GM23338 (cell line): ENCODE data around the gene SERPINH1.

Experiments used
- CREB1 ChIP-seq: fragments of 250-450 bp; sonication (Bioruptor Pico); IDR thresholded peaks from 2 replicates; pipeline ENCODE4 v1.5.0; 2020; ENCODE audit warnings: low read depth, mild to moderate bottlenecking, moderate library complexity
- ETS1 ChIP-seq: IDR thresholded peaks from 2 replicates; pipeline ENCODE4 v1.6.1; 2016; ENCODE audit warnings: antibody characterized with exemption
- EZH2 ChIP-seq: fragments of 200-600 bp; sonication (generic); IDR thresholded peaks from one replicate; pipeline ENCODE4 v1.8.0; 2017; ENCODE audit warnings: antibody characterized with exemption, mild to moderate bottlenecking, low read depth; ENCODE audit not compliant: unreplicated experiment
- EZH2phosphoT487 ChIP-seq: fragments of 200-600 bp; sonication (generic); IDR thresholded peaks from one replicate; pipeline ENCODE4 v1.8.1; 2018; ENCODE audit warnings: antibody characterized with exemption; ENCODE audit not compliant: unreplicated experiment
- JUNB ChIP-seq: IDR thresholded peaks from one replicate; pipeline ENCODE4 v1.6.1; 2016; ENCODE audit warnings: antibody characterized with exemption; ENCODE audit not compliant: unreplicated experiment
- NANOG ChIP-seq: IDR thresholded peaks from 2 replicates; pipeline ENCODE4 v1.6.1; 2016; ENCODE audit warnings: antibody characterized with exemption, borderline replicate concordance
- POLR2AphosphoS5 ChIP-seq: IDR thresholded peaks from 2 replicates; pipeline ENCODE4 v1.6.1; 2016; ENCODE audit warnings: antibody characterized with exemption, low read depth
- STAT1 ChIP-seq: IDR thresholded peaks from one replicate; pipeline ENCODE4 v1.6.1; 2016; ENCODE audit warnings: antibody characterized with exemption; ENCODE audit not compliant: unreplicated experiment
- ZNF114 ChIP-seq: fragments of 250-450 bp; sonication (Bioruptor Pico); IDR thresholded peaks from 2 replicates; pipeline ENCODE4 v1.5.0; 2020; ENCODE audit warnings: mild to moderate bottlenecking, moderate library complexity
- ZNF331 ChIP-seq: fragments of 250-450 bp; sonication (Bioruptor Pico); IDR thresholded peaks from 2 replicates; pipeline ENCODE4 v1.5.0; 2020; ENCODE audit warnings: low read depth, mild to moderate bottlenecking, moderate library complexity
- TF ChIP-seq, protein P1 (sequence below), 2 experiments: fragments of 200-600 bp in 1 of 2; sonication (generic) in 1 of 2; conservative IDR thresholded peaks; 2 replicates each; pipeline versions ENCODE4 v1.5.1 to v1.6.1; 2016 to 2017; ENCODE audit warnings: antibody characterized with exemption in 2 of 2, low read depth in 2 of 2, mild to moderate bottlenecking in 2 of 2, moderate library complexity in 1 of 2
- TF ChIP-seq, protein P2 (sequence below): IDR thresholded peaks from one replicate; pipeline ENCODE4 v1.6.1; 2018; ENCODE audit warnings: antibody characterized with exemption; ENCODE audit not compliant: unreplicated experiment
- TF ChIP-seq, protein P3 (sequence below): fragments of 250-450 bp; sonication (Bioruptor Pico); IDR thresholded peaks from 2 replicates; pipeline ENCODE4 v1.5.0; 2020; ENCODE audit warnings: mild to moderate bottlenecking, moderate library complexity

- TF ChIP-seq, protein P1, sequence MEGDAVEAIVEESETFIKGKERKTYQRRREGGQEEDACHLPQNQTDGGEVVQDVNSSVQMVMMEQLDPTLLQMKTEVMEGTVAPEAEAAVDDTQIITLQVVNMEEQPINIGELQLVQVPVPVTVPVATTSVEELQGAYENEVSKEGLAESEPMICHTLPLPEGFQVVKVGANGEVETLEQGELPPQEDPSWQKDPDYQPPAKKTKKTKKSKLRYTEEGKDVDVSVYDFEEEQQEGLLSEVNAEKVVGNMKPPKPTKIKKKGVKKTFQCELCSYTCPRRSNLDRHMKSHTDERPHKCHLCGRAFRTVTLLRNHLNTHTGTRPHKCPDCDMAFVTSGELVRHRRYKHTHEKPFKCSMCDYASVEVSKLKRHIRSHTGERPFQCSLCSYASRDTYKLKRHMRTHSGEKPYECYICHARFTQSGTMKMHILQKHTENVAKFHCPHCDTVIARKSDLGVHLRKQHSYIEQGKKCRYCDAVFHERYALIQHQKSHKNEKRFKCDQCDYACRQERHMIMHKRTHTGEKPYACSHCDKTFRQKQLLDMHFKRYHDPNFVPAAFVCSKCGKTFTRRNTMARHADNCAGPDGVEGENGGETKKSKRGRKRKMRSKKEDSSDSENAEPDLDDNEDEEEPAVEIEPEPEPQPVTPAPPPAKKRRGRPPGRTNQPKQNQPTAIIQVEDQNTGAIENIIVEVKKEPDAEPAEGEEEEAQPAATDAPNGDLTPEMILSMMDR (conservative IDR thresholded peaks at IDR 0.05; ENCODE audit: low read depth in 2 of 2): no peak
- TF ChIP-seq, protein P2, sequence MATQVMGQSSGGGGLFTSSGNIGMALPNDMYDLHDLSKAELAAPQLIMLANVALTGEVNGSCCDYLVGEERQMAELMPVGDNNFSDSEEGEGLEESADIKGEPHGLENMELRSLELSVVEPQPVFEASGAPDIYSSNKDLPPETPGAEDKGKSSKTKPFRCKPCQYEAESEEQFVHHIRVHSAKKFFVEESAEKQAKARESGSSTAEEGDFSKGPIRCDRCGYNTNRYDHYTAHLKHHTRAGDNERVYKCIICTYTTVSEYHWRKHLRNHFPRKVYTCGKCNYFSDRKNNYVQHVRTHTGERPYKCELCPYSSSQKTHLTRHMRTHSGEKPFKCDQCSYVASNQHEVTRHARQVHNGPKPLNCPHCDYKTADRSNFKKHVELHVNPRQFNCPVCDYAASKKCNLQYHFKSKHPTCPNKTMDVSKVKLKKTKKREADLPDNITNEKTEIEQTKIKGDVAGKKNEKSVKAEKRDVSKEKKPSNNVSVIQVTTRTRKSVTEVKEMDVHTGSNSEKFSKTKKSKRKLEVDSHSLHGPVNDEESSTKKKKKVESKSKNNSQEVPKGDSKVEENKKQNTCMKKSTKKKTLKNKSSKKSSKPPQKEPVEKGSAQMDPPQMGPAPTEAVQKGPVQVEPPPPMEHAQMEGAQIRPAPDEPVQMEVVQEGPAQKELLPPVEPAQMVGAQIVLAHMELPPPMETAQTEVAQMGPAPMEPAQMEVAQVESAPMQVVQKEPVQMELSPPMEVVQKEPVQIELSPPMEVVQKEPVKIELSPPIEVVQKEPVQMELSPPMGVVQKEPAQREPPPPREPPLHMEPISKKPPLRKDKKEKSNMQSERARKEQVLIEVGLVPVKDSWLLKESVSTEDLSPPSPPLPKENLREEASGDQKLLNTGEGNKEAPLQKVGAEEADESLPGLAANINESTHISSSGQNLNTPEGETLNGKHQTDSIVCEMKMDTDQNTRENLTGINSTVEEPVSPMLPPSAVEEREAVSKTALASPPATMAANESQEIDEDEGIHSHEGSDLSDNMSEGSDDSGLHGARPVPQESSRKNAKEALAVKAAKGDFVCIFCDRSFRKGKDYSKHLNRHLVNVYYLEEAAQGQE: no peak
- TF ChIP-seq CREB1 (CRISPR knock-in tag): no peak
- TF ChIP-seq EZH2phosphoT487: no peak
- no peak for TF ChIP-seq EZH2
- no peak for TF ChIP-seq POLR2AphosphoS5
- no peak for TF ChIP-seq ZNF331 (CRISPR knock-in tag)
- no peak for TF ChIP-seq ZNF114 (CRISPR knock-in tag)
- TF ChIP-seq JUNB: no peak
- TF ChIP-seq ETS1: no peak
- TF ChIP-seq, protein P3, sequence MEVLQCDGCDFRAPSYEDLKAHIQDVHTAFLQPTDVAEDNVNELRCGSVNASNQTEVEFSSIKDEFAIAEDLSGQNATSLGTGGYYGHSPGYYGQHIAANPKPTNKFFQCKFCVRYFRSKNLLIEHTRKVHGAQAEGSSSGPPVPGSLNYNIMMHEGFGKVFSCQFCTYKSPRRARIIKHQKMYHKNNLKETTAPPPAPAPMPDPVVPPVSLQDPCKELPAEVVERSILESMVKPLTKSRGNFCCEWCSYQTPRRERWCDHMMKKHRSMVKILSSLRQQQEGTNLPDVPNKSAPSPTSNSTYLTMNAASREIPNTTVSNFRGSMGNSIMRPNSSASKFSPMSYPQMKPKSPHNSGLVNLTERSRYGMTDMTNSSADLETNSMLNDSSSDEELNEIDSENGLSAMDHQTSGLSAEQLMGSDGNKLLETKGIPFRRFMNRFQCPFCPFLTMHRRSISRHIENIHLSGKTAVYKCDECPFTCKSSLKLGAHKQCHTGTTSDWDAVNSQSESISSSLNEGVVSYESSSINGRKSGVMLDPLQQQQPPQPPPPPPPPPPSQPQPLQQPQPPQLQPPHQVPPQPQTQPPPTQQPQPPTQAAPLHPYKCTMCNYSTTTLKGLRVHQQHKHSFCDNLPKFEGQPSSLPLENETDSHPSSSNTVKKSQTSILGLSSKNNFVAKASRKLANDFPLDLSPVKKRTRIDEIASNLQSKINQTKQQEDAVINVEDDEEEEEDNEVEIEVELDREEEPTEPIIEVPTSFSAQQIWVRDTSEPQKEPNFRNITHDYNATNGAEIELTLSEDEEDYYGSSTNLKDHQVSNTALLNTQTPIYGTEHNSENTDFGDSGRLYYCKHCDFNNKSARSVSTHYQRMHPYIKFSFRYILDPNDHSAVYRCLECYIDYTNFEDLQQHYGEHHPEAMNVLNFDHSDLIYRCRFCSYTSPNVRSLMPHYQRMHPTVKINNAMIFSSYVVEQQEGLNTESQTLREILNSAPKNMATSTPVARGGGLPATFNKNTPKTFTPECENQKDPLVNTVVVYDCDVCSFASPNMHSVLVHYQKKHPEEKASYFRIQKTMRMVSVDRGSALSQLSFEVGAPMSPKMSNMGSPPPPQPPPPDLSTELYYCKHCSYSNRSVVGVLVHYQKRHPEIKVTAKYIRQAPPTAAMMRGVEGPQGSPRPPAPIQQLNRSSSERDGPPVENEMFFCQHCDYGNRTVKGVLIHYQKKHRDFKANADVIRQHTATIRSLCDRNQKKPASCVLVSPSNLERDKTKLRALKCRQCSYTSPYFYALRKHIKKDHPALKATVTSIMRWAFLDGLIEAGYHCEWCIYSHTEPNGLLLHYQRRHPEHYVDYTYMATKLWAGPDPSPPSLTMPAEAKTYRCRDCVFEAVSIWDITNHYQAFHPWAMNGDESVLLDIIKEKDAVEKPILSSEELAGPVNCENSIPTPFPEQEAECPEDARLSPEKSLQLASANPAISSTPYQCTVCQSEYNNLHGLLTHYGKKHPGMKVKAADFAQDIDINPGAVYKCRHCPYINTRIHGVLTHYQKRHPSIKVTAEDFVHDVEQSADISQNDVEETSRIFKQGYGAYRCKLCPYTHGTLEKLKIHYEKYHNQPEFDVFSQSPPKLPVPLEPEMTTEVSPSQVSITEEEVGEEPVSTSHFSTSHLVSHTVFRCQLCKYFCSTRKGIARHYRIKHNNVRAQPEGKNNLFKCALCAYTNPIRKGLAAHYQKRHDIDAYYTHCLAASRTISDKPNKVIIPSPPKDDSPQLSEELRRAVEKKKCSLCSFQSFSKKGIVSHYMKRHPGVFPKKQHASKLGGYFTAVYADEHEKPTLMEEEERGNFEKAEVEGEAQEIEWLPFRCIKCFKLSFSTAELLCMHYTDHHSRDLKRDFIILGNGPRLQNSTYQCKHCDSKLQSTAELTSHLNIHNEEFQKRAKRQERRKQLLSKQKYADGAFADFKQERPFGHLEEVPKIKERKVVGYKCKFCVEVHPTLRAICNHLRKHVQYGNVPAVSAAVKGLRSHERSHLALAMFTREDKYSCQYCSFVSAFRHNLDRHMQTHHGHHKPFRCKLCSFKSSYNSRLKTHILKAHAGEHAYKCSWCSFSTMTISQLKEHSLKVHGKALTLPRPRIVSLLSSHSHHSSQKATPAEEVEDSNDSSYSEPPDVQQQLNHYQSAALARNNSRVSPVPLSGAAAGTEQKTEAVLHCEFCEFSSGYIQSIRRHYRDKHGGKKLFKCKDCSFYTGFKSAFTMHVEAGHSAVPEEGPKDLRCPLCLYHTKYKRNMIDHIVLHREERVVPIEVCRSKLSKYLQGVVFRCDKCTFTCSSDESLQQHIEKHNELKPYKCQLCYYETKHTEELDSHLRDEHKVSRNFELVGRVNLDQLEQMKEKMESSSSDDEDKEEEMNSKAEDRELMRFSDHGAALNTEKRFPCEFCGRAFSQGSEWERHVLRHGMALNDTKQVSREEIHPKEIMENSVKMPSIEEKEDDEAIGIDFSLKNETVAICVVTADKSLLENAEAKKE (CRISPR knock-in tag): no peak
- no peak for TF ChIP-seq STAT1
- no peak for TF ChIP-seq NANOG
Observed at GRCh38 chr11:75527130-75527529, 34.9 kb upstream of the SERPINH1 start.
